Fibroblast of lung (primary cell): ENCODE data around the gene RAPGEF4. TPM values are rescaled to one million over a fixed set of nuclear protein-coding genes. Genes with fewer than 3 reads are reported as not detected.

Experiments
- DNase-seq, 2 donors: peaks; one replicate each; pipeline versions ENCODE4 v3.0.0 to v3.0.0-alpha.2; 2010; ENCODE audit warnings: low read depth in 2 of 2
- H2AFZ ChIP-seq: 2 replicates; pipeline ENCODE4 v1.5.1; 2012; ENCODE audit warnings: low read length, control low read depth, inconsistent platforms
- H3K27ac ChIP-seq: 2 replicates; pipeline ENCODE4 v1.5.1; 2011; ENCODE audit warnings: low read length, control low read depth; ENCODE audit not compliant: insufficient read depth
- H3K27me3 ChIP-seq: 2 replicates; pipeline ENCODE4 v1.5.1; 2011; ENCODE audit warnings: mild to moderate bottlenecking, low read length; ENCODE audit not compliant: control insufficient read depth, insufficient read depth
- H3K36me3 ChIP-seq: 2 replicates; pipeline ENCODE4 v1.5.1; 2011; ENCODE audit warnings: low read length; ENCODE audit not compliant: control insufficient read depth, insufficient read depth
- H3K4me1 ChIP-seq: 2 replicates; pipeline ENCODE4 v1.5.1; 2011; ENCODE audit warnings: low read length; ENCODE audit not compliant: control insufficient read depth, insufficient read depth; ENCODE audit errors: extremely low read depth
- H3K4me2 ChIP-seq: 2 replicates; pipeline ENCODE4 v1.5.1; 2011; ENCODE audit warnings: low read length, control low read depth; ENCODE audit not compliant: insufficient read depth; ENCODE audit errors: extremely low read depth
- H3K4me3 ChIP-seq, 4 experiments: fragments of 200-600 bp in 1 of 4; sonication (generic) in 1 of 4; replicated peaks in 1 of 4; 2 replicates each; pipeline ENCODE4 v1.5.1; 2011 to 2016; ENCODE audit warnings: low read length in 4 of 4, low read depth in 3 of 4, mild to moderate bottlenecking in 3 of 4, control low read depth in 2 of 4, inconsistent platforms in 1 of 4, mixed read lengths in 1 of 4; ENCODE audit not compliant: insufficient read depth in 1 of 4; ENCODE audit errors: control extremely low read depth in 1 of 4
- H3K79me2 ChIP-seq: 2 replicates; pipeline ENCODE4 v1.5.1; 2012; ENCODE audit warnings: mild to moderate bottlenecking, low read length, inconsistent platforms; ENCODE audit not compliant: control insufficient read depth, insufficient read depth
- H3K9ac ChIP-seq: 2 replicates; pipeline ENCODE4 v1.5.1; 2011; ENCODE audit warnings: mild to moderate bottlenecking, low read length, control low read depth; ENCODE audit not compliant: insufficient read depth
- H3K9me3 ChIP-seq: 2 replicates; pipeline ENCODE4 v1.5.1; 2012; ENCODE audit warnings: low read depth, low read length; ENCODE audit not compliant: control insufficient read depth, insufficient read depth
- H4K20me1 ChIP-seq: 2 replicates; pipeline ENCODE4 v1.5.1; 2011; ENCODE audit warnings: low read length; ENCODE audit not compliant: control insufficient read depth, insufficient read depth; ENCODE audit errors: extremely low read depth
- CTCF ChIP-seq, 2 donors: IDR thresholded peaks in 1 of 2; conservative IDR thresholded peaks in 1 of 2; 1 replicate in 1 of 2; 2 replicates in 1 of 2; pipeline ENCODE4 v1.5.1; 2011 to 2012; ENCODE audit warnings: low read length in 2 of 2, control low read depth in 1 of 2, inconsistent platforms in 1 of 2, low read depth in 1 of 2, mild to moderate bottlenecking in 1 of 2
- EZH2 ChIP-seq: IDR thresholded peaks from 2 replicates; pipeline ENCODE4 v1.5.1; 2012; ENCODE audit warnings: low read length, control low read depth, mild to moderate bottlenecking; ENCODE audit errors: missing control alignments
- polyA plus RNA-seq, 2 donors: library from polyadenylated mRNA; depleted of rRNA in 1 of 2; stranded (reverse) in 1 of 2; unstranded in 1 of 2; fragments of >200 nt; gene quantifications; 2 replicates each; pipeline ENCODE4 v1.2.1, GENCODE V29; 2011 to 2012; ENCODE audit warnings: missing spikeins in 1 of 2
- total RNA-seq: library from RNA; depleted of rRNA; stranded (reverse); fragments of >200 nt; gene quantifications from 2 replicates; pipeline ENCODE4 v1.2.1, GENCODE V29; 2014

The RAPGEF4 gene
- total and polyA plus RNA-seq, 2 donors (not counting 1 experiment from before 2014, with no cell fraction given), result 0.51 to 3.0 TPM

- Histone ChIP-seq H3K4me1 (no peaks in the 10 kb centered on the region), H2AFZ (no peak overlapping the region), H4K20me1 (no peaks in the 10 kb centered on the region), H3K36me3 (no peaks in the 10 kb centered on the region), H3K79me2 (no peaks in the 10 kb centered on the region), H3K4me2 (no peak overlapping the region), H3K9ac (no peak overlapping the region), H3K27ac (no peak overlapping the region), H3K27me3 (no peaks in the 10 kb centered on the region), H3K4me3 (no peak overlapping the region), H3K9me3 (no peaks in the 10 kb centered on the region)
- no peak for TF ChIP-seq EZH2
- peak; percentile 67 to 88 for TF ChIP-seq CTCF (conservative IDR thresholded peaks at IDR 0.05 in 1 of 2, IDR thresholded peaks at IDR 0.05 in 1 of 2; ENCODE audit: low read depth in 1 of 2, low read length in 2 of 2)
- DNase-seq, result peak; percentile 35 to 61
Observed at GRCh38 chr2:172864182-172864581, 128.5 kb downstream of the RAPGEF4 start.

- no peak overlapping the region for H3K4me2 ChIP-seq
- H3K79me2 ChIP-seq, result no peaks in the 10 kb centered on the region
- peak; percentile 11 to 41 for TF ChIP-seq CTCF (conservative IDR thresholded peaks at IDR 0.05 in 1 of 2, IDR thresholded peaks at IDR 0.05 in 1 of 2; ENCODE audit: low read depth in 1 of 2, low read length in 2 of 2)
- no peak for TF ChIP-seq EZH2
- H2AFZ ChIP-seq, result no peak overlapping the region
- no peak overlapping the region for H3K27ac ChIP-seq
- DNase-seq, result peak in 1 of 2 donors; percentile 11
- H3K4me3 ChIP-seq, result no peak overlapping the region
- H3K27me3 ChIP-seq, result no peaks in the 10 kb centered on the region
- H4K20me1 ChIP-seq, result no peaks in the 10 kb centered on the region
- H3K4me1 ChIP-seq, result no peaks in the 10 kb centered on the region
- no peak overlapping the region for H3K9ac ChIP-seq
- H3K36me3 ChIP-seq, result no peaks in the 10 kb centered on the region
- no peaks in the 10 kb centered on the region for H3K9me3 ChIP-seq
Observed at GRCh38 chr2:172865422-172865821, 129.8 kb downstream of the RAPGEF4 start.

GRCh38 chr2:172869861-172870260 is 134.2 kb downstream of the RAPGEF4 start:
- no peak for DNase-seq
- Histone ChIP-seq H3K9ac (no peak overlapping the region), H3K79me2 (no peaks in the 10 kb centered on the region), H3K4me3 (no peak overlapping the region), H3K9me3 (no peaks in the 10 kb centered on the region), H3K27ac (no peak overlapping the region), H3K4me1 (no peaks in the 10 kb centered on the region), H4K20me1 (no peaks in the 10 kb centered on the region), H3K27me3 (no peaks in the 10 kb centered on the region), H3K4me2 (no peak overlapping the region), H2AFZ (no peak overlapping the region), H3K36me3 (no peaks in the 10 kb centered on the region)
- no peak for TF ChIP-seq EZH2
- no peak for TF ChIP-seq CTCF (conservative IDR thresholded peaks at IDR 0.05 in 1 of 2, IDR thresholded peaks at IDR 0.05 in 1 of 2; ENCODE audit: low read depth in 1 of 2, low read length in 2 of 2)
